Measurements from ENCODE around the gene ME2.

ME2 gene

DNA sequence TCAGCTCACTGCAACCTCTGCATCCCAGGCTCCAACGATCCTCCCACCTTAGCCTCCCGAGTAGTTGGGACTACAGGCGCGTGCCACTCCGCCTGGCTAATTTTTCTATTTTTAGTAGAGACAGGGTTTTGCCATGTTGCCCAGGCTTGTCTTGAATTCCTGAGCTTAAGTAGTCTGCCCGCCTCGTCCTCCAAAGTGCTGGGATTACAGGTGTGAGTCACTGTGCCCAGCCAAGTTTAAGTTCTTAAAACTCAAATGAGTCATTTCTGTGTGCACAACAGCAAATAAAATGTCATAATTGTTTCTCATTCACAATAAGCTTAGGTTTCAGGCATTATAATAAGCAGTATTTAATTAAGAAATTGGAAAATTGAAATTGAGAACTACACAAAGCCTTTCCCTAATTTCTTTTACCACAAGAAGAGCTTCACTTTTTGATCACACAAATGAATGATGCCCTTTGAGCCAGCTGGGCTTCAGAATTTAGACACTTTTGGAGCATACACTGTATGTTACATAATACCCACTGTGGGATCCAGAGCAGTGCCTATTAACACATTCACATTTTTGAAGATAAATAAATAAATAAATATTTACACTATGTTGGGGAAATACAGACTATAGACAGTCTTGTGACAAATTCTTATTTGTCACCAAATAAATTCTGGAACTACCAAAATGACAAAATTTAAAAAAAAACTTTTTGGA, 8.6 kb upstream of the ME2 start:
- H3K4me2 ChIP-seq (ENCODE audit: low read depth, low read length, poor library complexity, severe bottlenecking) = no peak overlapping the region

GRCh38 chr18:50871846-50872245, 7.1 kb upstream of the ME2 start:
- Histone ChIP-seq H4K20me1 (ENCODE audit: insufficient read depth, low read length, poor library complexity, severe bottlenecking) (no peaks in the 10 kb centered on the region), H3K4me1 (ENCODE audit: insufficient read depth, low read length, poor library complexity, severe bottlenecking) (no peaks in the 10 kb centered on the region), H3K4me2 (ENCODE audit: low read depth, low read length, poor library complexity, severe bottlenecking) (no peak overlapping the region), H3K9ac (ENCODE audit: low read depth, low read length, poor library complexity, severe bottlenecking) (no peak overlapping the region), H3K9me3 (ENCODE audit: insufficient read depth, low read depth, low read length) (no peaks in the 10 kb centered on the region), H3K27me3 (ENCODE audit: insufficient read depth, low read length, poor library complexity, severe bottlenecking) (no peaks in the 10 kb centered on the region), H3K4me3 (ENCODE audit: low read length, poor library complexity, severe bottlenecking) (no peak overlapping the region), H3F3A (ENCODE audit: low read depth) (no peaks in the 10 kb centered on the region), H3K79me2 (ENCODE audit: insufficient read depth, low read length) (no peaks in the 10 kb centered on the region), H3K9me2 (replicated peaks; ENCODE audit: low read depth, low read length) (no peaks in the 10 kb centered on the region), H3K36me3 (ENCODE audit: insufficient read depth, low read length) (no peaks in the 10 kb centered on the region), H2AFZ (ENCODE audit: low read length) (no peak overlapping the region)
- TF ChIP-seq, protein P1, sequence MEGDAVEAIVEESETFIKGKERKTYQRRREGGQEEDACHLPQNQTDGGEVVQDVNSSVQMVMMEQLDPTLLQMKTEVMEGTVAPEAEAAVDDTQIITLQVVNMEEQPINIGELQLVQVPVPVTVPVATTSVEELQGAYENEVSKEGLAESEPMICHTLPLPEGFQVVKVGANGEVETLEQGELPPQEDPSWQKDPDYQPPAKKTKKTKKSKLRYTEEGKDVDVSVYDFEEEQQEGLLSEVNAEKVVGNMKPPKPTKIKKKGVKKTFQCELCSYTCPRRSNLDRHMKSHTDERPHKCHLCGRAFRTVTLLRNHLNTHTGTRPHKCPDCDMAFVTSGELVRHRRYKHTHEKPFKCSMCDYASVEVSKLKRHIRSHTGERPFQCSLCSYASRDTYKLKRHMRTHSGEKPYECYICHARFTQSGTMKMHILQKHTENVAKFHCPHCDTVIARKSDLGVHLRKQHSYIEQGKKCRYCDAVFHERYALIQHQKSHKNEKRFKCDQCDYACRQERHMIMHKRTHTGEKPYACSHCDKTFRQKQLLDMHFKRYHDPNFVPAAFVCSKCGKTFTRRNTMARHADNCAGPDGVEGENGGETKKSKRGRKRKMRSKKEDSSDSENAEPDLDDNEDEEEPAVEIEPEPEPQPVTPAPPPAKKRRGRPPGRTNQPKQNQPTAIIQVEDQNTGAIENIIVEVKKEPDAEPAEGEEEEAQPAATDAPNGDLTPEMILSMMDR (conservative IDR thresholded peaks at IDR 0.05; ENCODE audit: low read length) = no peak
- no peak for TF ChIP-seq EZH2phosphoT487 (IDR thresholded peaks at IDR 0.05; ENCODE audit: borderline replicate concordance)

More for the DNA sequence above, 8.6 kb upstream of the ME2 start:
- Histone ChIP-seq H3K4me3 (ENCODE audit: low read length, poor library complexity, severe bottlenecking) (no peak overlapping the region), H3F3A (ENCODE audit: low read depth) (no peaks in the 10 kb centered on the region), H3K79me2 (ENCODE audit: insufficient read depth, low read length) (no peaks in the 10 kb centered on the region), H3K27me3 (ENCODE audit: insufficient read depth, low read length, poor library complexity, severe bottlenecking) (no peaks in the 10 kb centered on the region), H3K9me3 (ENCODE audit: insufficient read depth, low read depth, low read length) (no peaks in the 10 kb centered on the region), H3K9ac (ENCODE audit: low read depth, low read length, poor library complexity, severe bottlenecking) (no peak overlapping the region), H3K4me1 (ENCODE audit: insufficient read depth, low read length, poor library complexity, severe bottlenecking) (no peaks in the 10 kb centered on the region), H4K20me1 (ENCODE audit: insufficient read depth, low read length, poor library complexity, severe bottlenecking) (no peaks in the 10 kb centered on the region), H3K9me2 (replicated peaks; ENCODE audit: low read depth, low read length) (no peaks in the 10 kb centered on the region), H2AFZ (ENCODE audit: low read length) (no peak overlapping the region), H3K36me3 (ENCODE audit: insufficient read depth, low read length) (no peaks in the 10 kb centered on the region)
- TF ChIP-seq, protein P1 (conservative IDR thresholded peaks at IDR 0.05; ENCODE audit: low read length) = no peak
- TF ChIP-seq EZH2phosphoT487 (IDR thresholded peaks at IDR 0.05; ENCODE audit: borderline replicate concordance) = no peak

GRCh38 chr18:50875966-50876536, 2.9 kb upstream of the ME2 start:
- H3K27me3 ChIP-seq (ENCODE audit: insufficient read depth, low read length, poor library complexity, severe bottlenecking) = no peaks in the 10 kb centered on the region
- no peaks in the 10 kb centered on the region for H3K36me3 ChIP-seq (ENCODE audit: insufficient read depth, low read length)
- H2AFZ ChIP-seq (ENCODE audit: low read length) = no peak overlapping the region
- H3K9me3 ChIP-seq (ENCODE audit: insufficient read depth, low read depth, low read length) = no peaks in the 10 kb centered on the region
- peaks cover 16% of the 10 kb centered on the region for H4K20me1 ChIP-seq (ENCODE audit: insufficient read depth, low read length, poor library complexity, severe bottlenecking)
- no peak overlapping the region for H3K4me2 ChIP-seq (ENCODE audit: low read depth, low read length, poor library complexity, severe bottlenecking)
- H3K9ac ChIP-seq (ENCODE audit: low read depth, low read length, poor library complexity, severe bottlenecking) = no peak overlapping the region
- no peaks in the 10 kb centered on the region for H3K9me2 ChIP-seq (replicated peaks; ENCODE audit: low read depth, low read length)
- H3K4me3 ChIP-seq (ENCODE audit: low read length, poor library complexity, severe bottlenecking) = no peak overlapping the region
- peaks cover 17% of the 10 kb centered on the region for H3K4me1 ChIP-seq (ENCODE audit: insufficient read depth, low read length, poor library complexity, severe bottlenecking)
- TF ChIP-seq, protein P1 (conservative IDR thresholded peaks at IDR 0.05; ENCODE audit: low read length) = no peak
- TF ChIP-seq EZH2phosphoT487 (IDR thresholded peaks at IDR 0.05; ENCODE audit: borderline replicate concordance) = no peak
- peaks cover 20% of the 10 kb centered on the region for H3K79me2 ChIP-seq (ENCODE audit: insufficient read depth, low read length)
- no peaks in the 10 kb centered on the region for H3F3A ChIP-seq (ENCODE audit: low read depth)

All from Loucy (cell line).